Liver (tissue), 3 donors: ENCODE results near the gene COL19A1.

Experiments
- ATF3 ChIP-seq: IDR thresholded peaks from 2 replicates; pipeline ENCODE4 v1.6.1; 2016; ENCODE audit warnings: antibody characterized with exemption
- CTCF ChIP-seq: fragments of 150-350 bp; IDR thresholded peaks from 2 replicates; pipeline ENCODE4 v1.5.1; 2017; ENCODE audit warnings: improper control_type of control experiment, low read depth, low read length; ENCODE audit not compliant: missing input control
- EGR1 ChIP-seq, 2 donors: IDR thresholded peaks; 2 replicates each; pipeline ENCODE4 v1.6.1; 2016 to 2018; ENCODE audit warnings: antibody characterized with exemption in 2 of 2, low read depth in 2 of 2
- FOXA1 ChIP-seq: IDR thresholded peaks from 2 replicates; pipeline ENCODE4 v1.6.1; 2016; ENCODE audit warnings: antibody characterized with exemption
- GABPA ChIP-seq, 2 donors: IDR thresholded peaks in 1 of 2; conservative IDR thresholded peaks in 1 of 2; 2 replicates each; pipeline ENCODE4 v1.6.1; 2016; ENCODE audit warnings: antibody characterized with exemption in 2 of 2, mild to moderate bottlenecking in 1 of 2, moderate library complexity in 1 of 2
- JUND ChIP-seq, 2 donors: IDR thresholded peaks; 2 replicates each; pipeline ENCODE4 v1.6.1; 2016; ENCODE audit warnings: antibody characterized with exemption in 2 of 2
- RAD21 ChIP-seq, 2 donors: IDR thresholded peaks; 2 replicates each; pipeline ENCODE4 v1.6.1; 2016; ENCODE audit warnings: antibody characterized with exemption in 2 of 2, mild to moderate bottlenecking in 2 of 2
- REST ChIP-seq: IDR thresholded peaks from 2 replicates; pipeline ENCODE4 v1.6.1; 2016; ENCODE audit warnings: antibody characterized with exemption, mild to moderate bottlenecking
- RXRA ChIP-seq, 2 donors: IDR thresholded peaks; 2 replicates each; pipeline ENCODE4 v1.6.1; 2017 to 2018; ENCODE audit warnings: antibody characterized with exemption in 2 of 2, mild to moderate bottlenecking in 1 of 2
- SP1 ChIP-seq: IDR thresholded peaks from 2 replicates; pipeline ENCODE4 v1.6.1; 2018; ENCODE audit warnings: antibody characterized with exemption, mild to moderate bottlenecking
- TAF1 ChIP-seq: conservative IDR thresholded peaks from 2 replicates; pipeline ENCODE4 v1.6.1; 2016; ENCODE audit warnings: antibody characterized with exemption, mild to moderate bottlenecking
- YY1 ChIP-seq: IDR thresholded peaks from 2 replicates; pipeline ENCODE4 v1.6.1; 2016; ENCODE audit warnings: antibody characterized with exemption, mild to moderate bottlenecking
- ZBTB33 ChIP-seq: IDR thresholded peaks from 2 replicates; pipeline ENCODE4 v1.6.1; 2016; ENCODE audit warnings: antibody characterized with exemption
- TF ChIP-seq, protein P1 (sequence below): IDR thresholded peaks from 2 replicates; pipeline ENCODE4 v1.6.1; 2016; ENCODE audit warnings: antibody characterized with exemption
- donor health status: healthy.
- donor health status: healthy.

DNA sequence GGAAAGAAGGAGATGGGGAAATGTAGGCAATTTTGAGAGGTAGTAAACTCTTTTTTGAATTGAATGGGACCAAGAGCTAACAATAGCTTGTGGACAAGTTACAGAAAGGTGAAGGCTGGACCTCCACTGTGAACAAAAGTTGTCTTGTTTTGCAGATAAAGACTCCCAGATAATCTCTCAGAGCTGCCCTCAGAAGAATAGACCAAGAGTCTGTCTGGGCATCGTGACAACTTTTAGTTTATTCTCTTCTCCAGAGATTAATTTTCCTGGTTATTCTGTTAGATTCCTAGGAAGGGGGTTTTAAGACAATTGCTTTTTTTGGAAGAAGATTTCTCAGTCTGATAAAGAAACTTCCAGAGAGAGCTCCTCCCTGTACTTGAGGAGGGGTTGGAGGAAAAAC lies 161.9 kb downstream of the COL19A1 start:
- no peak for TF ChIP-seq CTCF
- TF ChIP-seq GABPA (IDR thresholded peaks at IDR 0.05 in 1 of 2, conservative IDR thresholded peaks at IDR 0.05 in 1 of 2): no peak
- TF ChIP-seq RXRA (IDR thresholded peaks at IDR 0.05): no peak
- TF ChIP-seq REST: no peak
- TF ChIP-seq TAF1: no peak
- no peak for TF ChIP-seq RAD21 (IDR thresholded peaks at IDR 0.05)
- no peak for TF ChIP-seq YY1
- no peak for TF ChIP-seq FOXA1
- no peak for TF ChIP-seq EGR1 (IDR thresholded peaks at IDR 0.05; ENCODE audit: low read depth in 2 of 2)
- TF ChIP-seq, protein P1, sequence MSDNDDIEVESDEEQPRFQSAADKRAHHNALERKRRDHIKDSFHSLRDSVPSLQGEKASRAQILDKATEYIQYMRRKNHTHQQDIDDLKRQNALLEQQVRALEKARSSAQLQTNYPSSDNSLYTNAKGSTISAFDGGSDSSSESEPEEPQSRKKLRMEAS: no peak
- TF ChIP-seq SP1: no peak
- TF ChIP-seq ATF3: no peak
- TF ChIP-seq JUND (IDR thresholded peaks at IDR 0.05): no peak
- TF ChIP-seq ZBTB33: no peak
